ENCODE data around the gene ASGR2.

ASGR2 gene

DNA sequence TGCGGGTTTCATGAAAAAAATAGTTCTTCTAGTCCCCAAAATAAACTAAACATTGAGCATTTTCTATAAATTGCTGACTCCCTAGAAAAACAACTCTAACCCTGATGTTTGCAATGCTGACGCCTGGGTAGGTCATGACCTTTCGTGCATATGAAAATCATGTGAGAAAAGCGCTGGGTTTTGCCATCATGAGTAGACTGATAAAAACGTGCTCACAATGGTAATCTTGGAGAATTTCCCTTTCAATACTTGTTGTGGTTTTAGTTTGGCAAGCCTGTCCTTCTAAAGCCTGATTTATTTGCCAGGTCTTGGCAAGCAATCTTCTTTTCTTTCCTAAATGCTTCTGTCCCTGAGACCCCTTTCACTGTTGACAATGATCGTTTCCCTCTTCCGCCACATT, 30.5 kb downstream of the ASGR2 start:
- DNase-seq: no peak
- no peaks in the 10 kb centered on the region for H3K36me3 ChIP-seq
- peaks cover 6% of the 10 kb centered on the region for H3K9me3 ChIP-seq (ENCODE audit: severe bottlenecking)
- TF ChIP-seq, protein P1, sequence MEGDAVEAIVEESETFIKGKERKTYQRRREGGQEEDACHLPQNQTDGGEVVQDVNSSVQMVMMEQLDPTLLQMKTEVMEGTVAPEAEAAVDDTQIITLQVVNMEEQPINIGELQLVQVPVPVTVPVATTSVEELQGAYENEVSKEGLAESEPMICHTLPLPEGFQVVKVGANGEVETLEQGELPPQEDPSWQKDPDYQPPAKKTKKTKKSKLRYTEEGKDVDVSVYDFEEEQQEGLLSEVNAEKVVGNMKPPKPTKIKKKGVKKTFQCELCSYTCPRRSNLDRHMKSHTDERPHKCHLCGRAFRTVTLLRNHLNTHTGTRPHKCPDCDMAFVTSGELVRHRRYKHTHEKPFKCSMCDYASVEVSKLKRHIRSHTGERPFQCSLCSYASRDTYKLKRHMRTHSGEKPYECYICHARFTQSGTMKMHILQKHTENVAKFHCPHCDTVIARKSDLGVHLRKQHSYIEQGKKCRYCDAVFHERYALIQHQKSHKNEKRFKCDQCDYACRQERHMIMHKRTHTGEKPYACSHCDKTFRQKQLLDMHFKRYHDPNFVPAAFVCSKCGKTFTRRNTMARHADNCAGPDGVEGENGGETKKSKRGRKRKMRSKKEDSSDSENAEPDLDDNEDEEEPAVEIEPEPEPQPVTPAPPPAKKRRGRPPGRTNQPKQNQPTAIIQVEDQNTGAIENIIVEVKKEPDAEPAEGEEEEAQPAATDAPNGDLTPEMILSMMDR (IDR thresholded peaks at IDR 0.05; ENCODE audit: low read depth, low read length): no peak
- no peak overlapping the region for H3K4me3 ChIP-seq (ENCODE audit: low read depth, low read length)
- H3K27me3 ChIP-seq (ENCODE audit: insufficient read depth, low read depth, severe bottlenecking): no peaks in the 10 kb centered on the region
- H3K27ac ChIP-seq: no peak overlapping the region

DNA sequence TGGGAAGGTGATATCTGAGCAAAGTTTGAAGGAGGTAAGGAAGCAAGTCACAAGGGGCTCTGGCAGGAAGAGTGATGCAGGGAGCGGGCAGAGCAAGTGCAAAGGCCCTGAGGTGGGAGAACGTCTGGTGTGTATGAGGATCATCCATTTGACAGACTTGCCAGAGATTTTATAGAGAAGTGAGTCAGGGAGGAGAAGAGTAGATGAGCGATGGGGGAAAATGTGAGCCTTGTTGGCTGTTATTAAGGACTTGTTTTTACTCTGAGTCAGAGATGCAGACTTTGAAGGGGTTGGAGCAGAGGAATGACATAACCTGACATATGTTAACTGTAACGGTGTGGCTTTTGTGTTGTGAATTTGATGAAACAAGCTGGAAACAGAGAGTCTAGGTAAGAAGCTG, 31.0 kb downstream of the ASGR2 start:
- Histone ChIP-seq H3K9me3 (ENCODE audit: severe bottlenecking) (peaks cover 6% of the 10 kb centered on the region), H3K36me3 (no peaks in the 10 kb centered on the region), H3K27me3 (ENCODE audit: insufficient read depth, low read depth, severe bottlenecking) (no peaks in the 10 kb centered on the region), H3K27ac (no peak overlapping the region), H3K4me3 (ENCODE audit: low read depth, low read length) (no peak overlapping the region)
- TF ChIP-seq, protein P1 (IDR thresholded peaks at IDR 0.05; ENCODE audit: low read depth, low read length): no peak
- DNase-seq: no peak

DNA sequence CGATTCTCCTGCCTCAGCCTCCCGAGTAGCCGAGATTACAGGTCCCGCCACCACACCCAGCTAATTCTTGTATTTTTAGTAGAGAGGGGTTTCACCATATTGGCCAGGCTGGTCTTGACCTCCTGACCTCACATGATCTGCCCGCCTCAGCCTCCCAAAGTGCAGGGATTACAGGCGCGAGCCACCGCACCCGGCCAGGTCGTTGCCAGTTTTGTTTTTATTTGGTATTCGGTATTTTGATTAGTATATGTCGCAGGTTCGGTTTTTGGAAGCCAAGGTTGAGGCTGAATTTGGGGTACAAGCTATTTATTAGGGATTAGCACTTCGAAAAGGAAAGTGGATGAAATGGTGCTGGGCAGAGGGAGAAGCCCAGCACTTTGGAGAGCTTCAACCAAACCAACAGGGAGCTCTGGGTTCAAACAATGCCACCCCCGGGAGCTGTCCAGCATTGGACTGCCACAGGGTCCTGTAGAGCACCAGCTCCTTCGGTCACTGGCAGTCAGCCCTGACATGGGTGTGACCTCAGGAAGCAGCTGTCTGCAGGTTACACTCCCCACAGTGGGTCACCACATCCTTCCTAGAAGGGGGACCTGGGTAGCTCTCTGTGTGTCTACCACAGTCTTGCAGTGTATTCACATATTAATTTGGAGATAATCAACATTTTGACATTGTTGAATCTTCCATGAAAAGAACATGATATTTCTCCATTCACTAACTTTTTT, 33.1 kb downstream of the ASGR2 start:
- Histone ChIP-seq H3K9me3 (ENCODE audit: severe bottlenecking) (peaks cover 6% of the 10 kb centered on the region), H3K4me3 (ENCODE audit: low read depth, low read length) (no peak overlapping the region), H3K27ac (no peak overlapping the region), H3K36me3 (no peaks in the 10 kb centered on the region), H3K27me3 (ENCODE audit: insufficient read depth, low read depth, severe bottlenecking) (no peaks in the 10 kb centered on the region)
- DNase-seq: no peak
- TF ChIP-seq, protein P1 (IDR thresholded peaks at IDR 0.05; ENCODE audit: low read depth, low read length): no peak

DNA sequence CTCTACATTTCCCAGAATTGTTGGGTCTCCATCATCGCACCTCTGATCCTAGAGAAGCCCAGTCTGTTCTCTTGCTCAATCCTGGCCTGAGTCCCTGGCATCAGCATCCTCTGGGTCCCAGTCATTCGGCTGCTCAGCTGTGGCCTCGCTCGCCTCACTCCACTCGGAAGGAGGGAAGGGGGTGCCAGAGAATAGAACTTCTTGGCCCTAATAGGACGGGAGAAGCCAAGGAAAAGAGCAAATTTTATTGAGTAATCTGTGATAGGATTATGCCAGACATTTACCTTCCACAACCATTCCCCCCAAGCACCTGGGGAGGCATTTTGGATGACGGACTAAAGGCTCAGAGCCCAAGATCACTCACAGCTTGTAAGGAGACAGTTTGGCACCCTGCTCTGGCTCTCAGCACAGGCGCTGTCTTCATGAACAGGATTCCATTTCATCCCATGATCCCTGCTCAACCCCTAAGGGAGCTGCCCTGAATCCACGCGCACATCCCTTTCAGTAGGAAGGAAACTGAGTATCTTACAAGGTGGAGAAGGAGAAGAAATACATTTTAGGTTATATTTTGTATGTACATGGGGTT, 34.1 kb downstream of the ASGR2 start:
- no peak for DNase-seq
- Histone ChIP-seq H3K4me3 (ENCODE audit: low read depth, low read length) (no peak overlapping the region), H3K36me3 (no peaks in the 10 kb centered on the region), H3K27me3 (ENCODE audit: insufficient read depth, low read depth, severe bottlenecking) (no peaks in the 10 kb centered on the region), H3K9me3 (ENCODE audit: severe bottlenecking) (peaks cover 6% of the 10 kb centered on the region), H3K27ac (no peak overlapping the region)
- TF ChIP-seq, protein P1 (IDR thresholded peaks at IDR 0.05; ENCODE audit: low read depth, low read length): no peak

DNA sequence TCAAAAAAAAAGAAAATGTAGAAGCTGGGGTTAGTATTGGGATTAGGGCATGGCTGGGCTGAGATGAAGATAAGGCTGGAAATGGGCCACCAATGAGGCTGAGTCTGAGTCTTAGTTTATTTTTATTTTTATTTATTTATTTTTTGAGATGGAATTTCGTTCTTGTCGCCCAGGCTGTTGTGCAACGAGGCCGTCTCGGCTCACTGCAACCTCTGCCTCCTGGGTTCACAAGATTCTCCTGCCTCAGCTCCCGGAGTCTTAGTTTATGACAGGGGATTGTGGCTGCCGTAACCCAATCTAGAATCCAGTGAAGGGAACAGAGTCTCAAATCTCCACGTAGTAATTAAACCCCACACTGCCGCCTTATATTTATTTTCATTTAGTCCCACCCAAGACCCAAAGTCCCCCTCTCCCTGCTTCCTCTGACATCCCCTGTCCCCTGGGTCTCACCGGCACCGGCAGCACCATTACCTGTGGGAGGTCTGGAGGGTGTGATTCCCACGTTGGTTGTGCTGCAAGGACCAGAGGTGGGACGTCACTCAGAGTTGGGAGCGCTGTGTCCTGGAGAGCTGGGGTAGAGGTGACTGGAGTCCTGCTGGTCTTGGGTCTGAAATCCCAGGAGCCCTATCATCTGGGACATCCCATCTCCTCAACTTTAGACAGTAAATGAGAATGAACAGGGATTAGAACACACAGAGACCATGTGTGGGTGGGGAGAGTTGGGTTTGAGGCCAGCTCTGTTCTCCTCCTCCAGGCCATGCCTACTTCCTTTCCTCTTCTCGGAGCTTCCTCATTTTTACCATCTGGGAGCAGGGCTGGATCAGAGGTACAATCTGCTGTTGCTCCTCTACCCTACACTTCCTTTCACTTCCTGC, 34.8 kb downstream of the ASGR2 start, which contains the start of gene CLEC10A:
TSS of gene CLEC10A (minus strand) at position 671 of the 875 bp plus-strand sequence. CDS start 1,439 bp downstream, outside the sequence.
- TF ChIP-seq, protein P1 (IDR thresholded peaks at IDR 0.05; ENCODE audit: low read depth, low read length): no peak
- Histone ChIP-seq H3K4me3 (ENCODE audit: low read depth, low read length) (no peak within 1 kb of the TSS), H3K27me3 (ENCODE audit: insufficient read depth, low read depth, severe bottlenecking) (no peaks in the 10 kb centered on the region), H3K27ac (no peak within 1 kb of the TSS), H3K9me3 (ENCODE audit: severe bottlenecking) (peaks cover 6% of the 10 kb centered on the region), H3K36me3 (no peaks in the 10 kb centered on the region)
- DNase-seq: no peak

Measured in WERI-Rb-1 (cell line).